Measurements from ENCODE around the gene NGB. TPM values are rescaled to one million over a fixed set of nuclear protein-coding genes. Genes with fewer than 3 reads are reported as not detected.

Gene NGB
- total and polyA plus RNA-seq, 9 donors: 0.04 to 0.11 TPM; not detected in 7

- WGBS, 3 donors: 91% methylated on average over 4 of the region's 4 CpGs
- H3K9me3 ChIP-seq: no peaks in the 10 kb centered on the region
- intact Hi-C loops (cut with DNase I): no loop called here
- no peak for DNase-seq
- TF ChIP-seq POLR2A (IDR thresholded peaks at IDR 0.05) (no peak), EP300 (IDR thresholded peaks at IDR 0.05) (no peak)
- TF ChIP-seq, protein P1, sequence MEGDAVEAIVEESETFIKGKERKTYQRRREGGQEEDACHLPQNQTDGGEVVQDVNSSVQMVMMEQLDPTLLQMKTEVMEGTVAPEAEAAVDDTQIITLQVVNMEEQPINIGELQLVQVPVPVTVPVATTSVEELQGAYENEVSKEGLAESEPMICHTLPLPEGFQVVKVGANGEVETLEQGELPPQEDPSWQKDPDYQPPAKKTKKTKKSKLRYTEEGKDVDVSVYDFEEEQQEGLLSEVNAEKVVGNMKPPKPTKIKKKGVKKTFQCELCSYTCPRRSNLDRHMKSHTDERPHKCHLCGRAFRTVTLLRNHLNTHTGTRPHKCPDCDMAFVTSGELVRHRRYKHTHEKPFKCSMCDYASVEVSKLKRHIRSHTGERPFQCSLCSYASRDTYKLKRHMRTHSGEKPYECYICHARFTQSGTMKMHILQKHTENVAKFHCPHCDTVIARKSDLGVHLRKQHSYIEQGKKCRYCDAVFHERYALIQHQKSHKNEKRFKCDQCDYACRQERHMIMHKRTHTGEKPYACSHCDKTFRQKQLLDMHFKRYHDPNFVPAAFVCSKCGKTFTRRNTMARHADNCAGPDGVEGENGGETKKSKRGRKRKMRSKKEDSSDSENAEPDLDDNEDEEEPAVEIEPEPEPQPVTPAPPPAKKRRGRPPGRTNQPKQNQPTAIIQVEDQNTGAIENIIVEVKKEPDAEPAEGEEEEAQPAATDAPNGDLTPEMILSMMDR (IDR thresholded peaks at IDR 0.05): no peak
- no peaks in the 10 kb centered on the region for H3K36me3 ChIP-seq
- H3K4me3 ChIP-seq: no peak overlapping the region
- peaks cover 6% of the 10 kb centered on the region for H3K4me1 ChIP-seq (ENCODE audit: insufficient read depth)
- no peak overlapping the region for H3K27ac ChIP-seq
- no peaks in the 10 kb centered on the region for H3K27me3 ChIP-seq
Measured at GRCh38 chr14:77309131-77309530, 38.1 kb upstream of the NGB start.

GRCh38 chr14:77306851-77307496 lies 36.0 kb upstream of the NGB start:
- Histone ChIP-seq H3K27ac (no peak overlapping the region), H3K9me3 (no peaks in the 10 kb centered on the region), H3K27me3 (no peaks in the 10 kb centered on the region), H3K4me3 (no peak overlapping the region), H3K4me1 (ENCODE audit: insufficient read depth) (peaks cover 5% of the 10 kb centered on the region), H3K36me3 (no peaks in the 10 kb centered on the region)
- WGBS, 3 donors: 29 to 34% (median 33%) methylated on average over 3 of the region's 3 CpGs
- intact Hi-C loops (cut with DNase I): no loop called here
- no peak for DNase-seq
- TF ChIP-seq, protein P1 (IDR thresholded peaks at IDR 0.05): no peak
- TF ChIP-seq POLR2A (IDR thresholded peaks at IDR 0.05): no peak
- TF ChIP-seq EP300 (IDR thresholded peaks at IDR 0.05): no peak

DNA sequence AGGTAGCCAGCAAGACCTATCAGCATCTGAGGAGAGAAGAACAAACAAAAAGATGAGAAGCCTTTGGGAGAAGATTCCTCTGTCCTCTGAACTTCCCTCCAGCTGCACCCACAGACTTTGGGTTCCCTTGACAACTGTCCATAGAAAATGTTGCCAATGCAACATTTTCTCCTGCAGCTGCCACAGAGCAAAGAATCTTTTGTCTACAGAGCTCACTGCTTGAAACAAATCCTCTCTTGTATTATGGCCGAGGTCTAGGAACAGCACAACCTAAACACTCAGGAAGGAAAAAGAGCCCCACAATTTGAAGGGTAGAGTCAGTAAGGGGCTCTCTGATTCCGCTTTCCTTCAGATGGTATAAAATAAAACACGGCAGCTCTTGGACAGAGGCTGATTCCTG lies 35.4 kb upstream of the NGB start:
- H3K4me1 ChIP-seq (ENCODE audit: insufficient read depth): peaks cover 5% of the 10 kb centered on the region

GRCh38 chr14:77305696-77306095 lies 34.7 kb upstream of the NGB start:
- peaks cover 5% of the 10 kb centered on the region for H3K4me1 ChIP-seq (ENCODE audit: insufficient read depth)
- no peaks in the 10 kb centered on the region for H3K27me3 ChIP-seq
- no peak for TF ChIP-seq EP300 (IDR thresholded peaks at IDR 0.05)
- TF ChIP-seq POLR2A (IDR thresholded peaks at IDR 0.05): no peak
- TF ChIP-seq, protein P1 (IDR thresholded peaks at IDR 0.05): no peak
- no peak for DNase-seq
- no peak overlapping the region for H3K4me3 ChIP-seq
- intact Hi-C loops (cut with DNase I): loop anchor here in 1 of 4 donors (2.0 kb wide), 1 partner anchor 65 kb away; no protein-coding TSS in a partner anchor
- no peaks in the 10 kb centered on the region for H3K36me3 ChIP-seq
- no peaks in the 10 kb centered on the region for H3K9me3 ChIP-seq
- no peak overlapping the region for H3K27ac ChIP-seq
- WGBS, 3 donors: 71 to 75% (median 73%) methylated on average over 4 of the region's 4 CpGs

More for the DNA sequence above, 35.4 kb upstream of the NGB start:
- TF ChIP-seq, protein P1 (IDR thresholded peaks at IDR 0.05): no peak
- no peak for TF ChIP-seq POLR2A (IDR thresholded peaks at IDR 0.05)
- no peak for TF ChIP-seq EP300 (IDR thresholded peaks at IDR 0.05)
- DNase-seq: no peak
- no peaks in the 10 kb centered on the region for H3K27me3 ChIP-seq
- intact Hi-C loops (cut with DNase I): no loop called here
- 31 to 41% (median 34%) methylated on average over 3 of the region's 3 CpGs for WGBS, 3 donors
- no peak overlapping the region for H3K27ac ChIP-seq
- H3K36me3 ChIP-seq: no peaks in the 10 kb centered on the region
- H3K4me3 ChIP-seq: no peak overlapping the region
- no peaks in the 10 kb centered on the region for H3K9me3 ChIP-seq

Measured in ovary (tissue), 9 donors.